H9 (cell line): Measurements from ENCODE around the gene CDH4. TPM values are rescaled to one million over a fixed set of nuclear protein-coding genes. Genes with fewer than 3 reads are reported as not detected.

ENCODE experiments used
- DNase-seq: peaks from one replicate; pipeline ENCODE4 v3.0.0-alpha.2; 2017
- H2AFZ ChIP-seq: one replicate; pipeline ENCODE4 v1.6.1; 2013; ENCODE audit warnings: mild to moderate bottlenecking, low read length, control low read depth, moderate library complexity
- H2AK5ac ChIP-seq: 2 replicates; pipeline ENCODE4 v1.6.1; 2013; ENCODE audit warnings: low read length, control low read depth, mixed read lengths; ENCODE audit not compliant: insufficient read length
- H2BK120ac ChIP-seq: one replicate; pipeline ENCODE4 v1.6.1; 2013; ENCODE audit warnings: low read depth, mild to moderate bottlenecking, low read length, control low read depth, inconsistent platforms; ENCODE audit not compliant: poor library complexity, severe bottlenecking
- H2BK12ac ChIP-seq: 2 replicates; pipeline ENCODE4 v1.6.1; 2013; ENCODE audit warnings: low read length, control low read depth, mixed read lengths, low read depth; ENCODE audit not compliant: insufficient read length
- H2BK15ac ChIP-seq: 2 replicates; pipeline ENCODE4 v1.6.1; 2013; ENCODE audit warnings: low read depth, low read length, control low read depth
- H2BK20ac ChIP-seq: one replicate; pipeline ENCODE4 v1.6.1; 2013; ENCODE audit warnings: low read depth, mild to moderate bottlenecking, low read length, control low read depth, inconsistent platforms; ENCODE audit not compliant: poor library complexity, severe bottlenecking
- H2BK5ac ChIP-seq: 2 replicates; pipeline ENCODE4 v1.6.1; 2013; ENCODE audit warnings: low read length, control low read depth, mixed read lengths; ENCODE audit not compliant: insufficient read length
- H3K14ac ChIP-seq: 2 replicates; pipeline ENCODE4 v1.6.1; 2013; ENCODE audit warnings: low read length, control low read depth; ENCODE audit not compliant: insufficient read depth
- H3K18ac ChIP-seq: 2 replicates; pipeline ENCODE4 v1.6.1; 2013; ENCODE audit warnings: low read depth, mild to moderate bottlenecking, mixed read lengths, low read length, control low read depth; ENCODE audit not compliant: insufficient read length
- H3K23ac ChIP-seq: 2 replicates; pipeline ENCODE4 v1.6.1; 2013; ENCODE audit warnings: low read length, control low read depth, mixed read lengths, low read depth; ENCODE audit not compliant: insufficient read length
- H3K23me2 ChIP-seq: 2 replicates; pipeline ENCODE4 v1.6.1; 2013; ENCODE audit warnings: low read depth, mild to moderate bottlenecking, mixed read lengths, low read length, control low read depth; ENCODE audit not compliant: insufficient read length, poor library complexity, severe bottlenecking
- H3K27ac ChIP-seq: 2 replicates; pipeline ENCODE4 v1.5.1; 2013; ENCODE audit warnings: low read length, control low read depth, mixed read lengths, low read depth; ENCODE audit not compliant: insufficient read length
- H3K27me3 ChIP-seq: 2 replicates; pipeline ENCODE4 v1.6.1; 2013; ENCODE audit warnings: low read length, control low read depth, inconsistent platforms; ENCODE audit not compliant: insufficient read depth
- H3K4ac ChIP-seq: 2 replicates; pipeline ENCODE4 v1.6.1; 2013; ENCODE audit warnings: low read depth, mild to moderate bottlenecking, control low read depth, inconsistent platforms, low read length, moderate library complexity
- H3K4me1 ChIP-seq: 2 replicates; pipeline ENCODE4 v1.6.1; 2013; ENCODE audit warnings: low read length, control low read depth, inconsistent platforms; ENCODE audit not compliant: insufficient read depth
- H3K4me2 ChIP-seq: 2 replicates; pipeline ENCODE4 v1.6.1; 2013; ENCODE audit warnings: low read length, control low read depth, mixed read lengths; ENCODE audit not compliant: insufficient read length, insufficient read depth
- H3K56ac ChIP-seq: 2 replicates; pipeline ENCODE4 v1.6.1; 2013; ENCODE audit warnings: low read depth, mild to moderate bottlenecking, mixed read lengths, low read length, control low read depth; ENCODE audit not compliant: insufficient read length
- H3K79me1 ChIP-seq: 2 replicates; pipeline ENCODE4 v1.6.1; 2013; ENCODE audit warnings: low read depth, mild to moderate bottlenecking, moderate library complexity, low read length, control low read depth, inconsistent platforms; ENCODE audit not compliant: insufficient read depth, poor library complexity, severe bottlenecking
- H3K79me2 ChIP-seq: 2 replicates; pipeline ENCODE4 v1.6.1; 2013; ENCODE audit warnings: low read length, control low read depth, inconsistent platforms; ENCODE audit not compliant: insufficient read depth
- H3K9ac ChIP-seq: 2 replicates; pipeline ENCODE4 v1.6.1; 2013; ENCODE audit warnings: low read length, control low read depth, mixed read lengths; ENCODE audit not compliant: insufficient read length; ENCODE audit errors: extremely low read depth
- H3K9me3 ChIP-seq: one replicate; pipeline ENCODE4 v1.6.1; 2013; ENCODE audit warnings: low read depth, low read length, inconsistent platforms; ENCODE audit not compliant: control insufficient read depth
- H3T11ph ChIP-seq: one replicate; pipeline ENCODE4 v1.6.1; 2013; ENCODE audit warnings: mild to moderate bottlenecking, low read length, control low read depth, inconsistent platforms
- H4K20me1 ChIP-seq: one replicate; pipeline ENCODE4 v1.6.1; 2013; ENCODE audit not compliant: control insufficient read depth, insufficient read length, insufficient read depth
- H4K5ac ChIP-seq: 2 replicates; pipeline ENCODE4 v1.6.1; 2013; ENCODE audit warnings: low read depth, mild to moderate bottlenecking, mixed read lengths, low read length, control low read depth; ENCODE audit not compliant: insufficient read length
- H4K8ac ChIP-seq: replicated peaks from 2 replicates; pipeline ENCODE4 v1.6.1; 2013; ENCODE audit warnings: low read length, control low read depth, mixed read lengths, low read depth; ENCODE audit not compliant: insufficient read length
- H4K91ac ChIP-seq: 2 replicates; pipeline ENCODE4 v1.6.1; 2013; ENCODE audit warnings: low read depth, mild to moderate bottlenecking, moderate library complexity, mixed read lengths, low read length, control low read depth; ENCODE audit not compliant: insufficient read length
- H3K27ac Mint-ChIP-seq, 3 experiments: 2 replicates in 2 of 3; 3 replicates in 1 of 3; pipeline ENCODE4 v1.8.0; 2020 to 2021; ENCODE audit warnings: mixed read lengths in 3 of 3, mild to moderate bottlenecking in 1 of 3, moderate library complexity in 1 of 3
- H3K27me3 Mint-ChIP-seq: 2 replicates; pipeline ENCODE4 v1.8.0; 2021; ENCODE audit warnings: low read depth, mild to moderate bottlenecking, moderate library complexity, mixed read lengths
- H3K36me3 Mint-ChIP-seq, 3 experiments: 2 replicates in 2 of 3; 3 replicates in 1 of 3; pipeline ENCODE4 v1.8.0; 2020 to 2021; ENCODE audit warnings: low read depth in 3 of 3, mixed read lengths in 3 of 3; ENCODE audit not compliant: insufficient read depth in 1 of 3
- H3K4me1 Mint-ChIP-seq, 2 experiments: 2 replicates each; pipeline ENCODE4 v1.8.0; 2020; ENCODE audit warnings: mixed read lengths in 2 of 2
- H3K4me3 Mint-ChIP-seq, 2 experiments: 2 replicates in 1 of 2; 3 replicates in 1 of 2; pipeline ENCODE4 v1.8.0; 2020 to 2021; ENCODE audit warnings: mild to moderate bottlenecking in 2 of 2, mixed read lengths in 2 of 2, moderate library complexity in 1 of 2
- H3K9me3 Mint-ChIP-seq, 2 experiments: 2 replicates in 1 of 2; 3 replicates in 1 of 2; pipeline ENCODE4 v1.8.0; 2020; ENCODE audit warnings: mild to moderate bottlenecking in 2 of 2, mixed read lengths in 2 of 2, moderate library complexity in 1 of 2
- WGBS: extraction: QIAGEN DNeasy Blood & Tissue Kit; methylation state at CpG from one replicate; pipeline ENCODE4 v1.1.7; 2013; ENCODE audit warnings: missing lambda C conversion rate, low lambda C conversion rate, mixed read lengths; ENCODE audit not compliant: insufficient read length; ENCODE audit errors: extremely low coverage; 5-methylcytosine and 5-hydroxymethylcytosine counted together
- total RNA-seq: library from RNA; stranded (reverse); gene quantifications from 2 replicates; pipeline ENCODE4 v1.2.1, GENCODE V29; 2021
- TF ChIP-seq, protein P1 (sequence below): fragments of 200-600 bp; sonication (generic); conservative IDR thresholded peaks from 3 replicates; pipeline ENCODE4 v1.8.0; 2021; ENCODE audit warnings: antibody characterized with exemption, mild to moderate bottlenecking

Gene CDH4
- total RNA-seq, 1 experiment from 2014 or later, result 3.0 TPM

GRCh38 chr20:61555566-61555965 lies 303.5 kb downstream of the CDH4 start:
- H3K9ac ChIP-seq, result no peak overlapping the region
- H3K27ac Mint-ChIP-seq, result no peak overlapping the region

More at GRCh38 chr20:61555566-61555965, 303.5 kb downstream of the CDH4 start:
- TF ChIP-seq, protein P1, sequence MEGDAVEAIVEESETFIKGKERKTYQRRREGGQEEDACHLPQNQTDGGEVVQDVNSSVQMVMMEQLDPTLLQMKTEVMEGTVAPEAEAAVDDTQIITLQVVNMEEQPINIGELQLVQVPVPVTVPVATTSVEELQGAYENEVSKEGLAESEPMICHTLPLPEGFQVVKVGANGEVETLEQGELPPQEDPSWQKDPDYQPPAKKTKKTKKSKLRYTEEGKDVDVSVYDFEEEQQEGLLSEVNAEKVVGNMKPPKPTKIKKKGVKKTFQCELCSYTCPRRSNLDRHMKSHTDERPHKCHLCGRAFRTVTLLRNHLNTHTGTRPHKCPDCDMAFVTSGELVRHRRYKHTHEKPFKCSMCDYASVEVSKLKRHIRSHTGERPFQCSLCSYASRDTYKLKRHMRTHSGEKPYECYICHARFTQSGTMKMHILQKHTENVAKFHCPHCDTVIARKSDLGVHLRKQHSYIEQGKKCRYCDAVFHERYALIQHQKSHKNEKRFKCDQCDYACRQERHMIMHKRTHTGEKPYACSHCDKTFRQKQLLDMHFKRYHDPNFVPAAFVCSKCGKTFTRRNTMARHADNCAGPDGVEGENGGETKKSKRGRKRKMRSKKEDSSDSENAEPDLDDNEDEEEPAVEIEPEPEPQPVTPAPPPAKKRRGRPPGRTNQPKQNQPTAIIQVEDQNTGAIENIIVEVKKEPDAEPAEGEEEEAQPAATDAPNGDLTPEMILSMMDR, result no peak
- Histone ChIP-seq H4K20me1 (peaks cover 2% of the 10 kb centered on the region), H2AK5ac (no peak overlapping the region), H2BK12ac (no peak overlapping the region), H3K4me1 (no peaks in the 10 kb centered on the region), H4K5ac (no peak overlapping the region), H4K8ac (no peak overlapping the region), H3K27ac (no peak overlapping the region), H3K23me2 (no peaks in the 10 kb centered on the region), H4K91ac (no peak overlapping the region), H3K18ac (no peak overlapping the region), H3K79me2 (no peaks in the 10 kb centered on the region), H3K4me2 (no peak overlapping the region), H2BK15ac (no peak overlapping the region), H3K27me3 (peaks cover under 1% of the 10 kb centered on the region; the same call in 1 of the 2 replicates), H3K79me1 (no peaks in the 10 kb centered on the region), H2AFZ (no peak overlapping the region), H3K56ac (no peak overlapping the region), H3K9me3 (no peaks in the 10 kb centered on the region), H3K4ac (no peak overlapping the region), H2BK5ac (no peak overlapping the region), H3K14ac (no peak overlapping the region), H2BK120ac (no peak overlapping the region), H3K23ac (no peak overlapping the region), H3T11ph (no peak overlapping the region), H2BK20ac (no peak overlapping the region)
- no peak for DNase-seq
- peaks cover 18 to 22% of the 10 kb centered on the region in 2 experiments for H3K4me1 Mint-ChIP-seq
- H3K4me3 Mint-ChIP-seq, result no peak overlapping the region
- peaks cover 52% of the 10 kb centered on the region for H3K27me3 Mint-ChIP-seq
- H3K9me3 Mint-ChIP-seq, result peaks cover 23% of the 10 kb centered on the region in 2 experiments
- H3K36me3 Mint-ChIP-seq, result peaks cover 5 to 18% (median 13%) of the 10 kb centered on the region in 3 experiments
- WGBS, result no CpG with 5 or more reads among the region's 6 CpGs
